ENCODE data around the gene CDKL2. TPM values are rescaled to one million over a fixed set of nuclear protein-coding genes. Genes with fewer than 3 reads are reported as not detected.

Gene CDKL2
- total and polyA plus RNA-seq, 2 of the 8 experiments (the other 6 are each of a cell fraction or from before 2014, with no cell fraction given) = 1.4 to 2.1 TPM

GRCh38 chr4:75596061-75596460 lies 34.3 kb downstream of the CDKL2 start:
- Histone ChIP-seq H3K4ac (replicated peaks; ENCODE audit: insufficient read length, low read depth, low read length) (no peak overlapping the region), H4K20me1 (replicated peaks in 1 of 2; ENCODE audit: control insufficient read depth in 1 of 2, insufficient read depth in 2 of 2, low read length in 2 of 2) (no peaks in the 10 kb centered on the region), H4K91ac (replicated peaks; ENCODE audit: insufficient read length, low read length) (no peak overlapping the region), H3K4me1 (replicated peaks in 1 of 4; ENCODE audit: control insufficient read depth in 3 of 4, insufficient read depth in 4 of 4, low read length in 3 of 4) (no peaks in the 10 kb centered on the region), H3K23me2 (ENCODE audit: low read depth, low read length) (no peaks in the 10 kb centered on the region), H2BK12ac (ENCODE audit: low read depth, low read length) (no peak overlapping the region), H3K9ac (replicated peaks in 1 of 4; ENCODE audit: extremely low read depth in 1 of 4, low read depth in 3 of 4, low read length in 3 of 4) (no peak overlapping the region), H2BK5ac (ENCODE audit: low read depth, low read length) (no peak overlapping the region), H4K8ac (ENCODE audit: extremely low read depth, insufficient read depth, low read length) (no peak overlapping the region), H3K4me3 (ENCODE audit: extremely low read depth in 1 of 4, insufficient read depth in 2 of 4, low read depth in 3 of 4, low read length in 4 of 4) (no peak overlapping the region), H3K36me3 (ENCODE audit: control insufficient read depth in 2 of 4, insufficient read depth in 4 of 4, low read length in 3 of 4) (no peaks in the 10 kb centered on the region), H3K79me1 (ENCODE audit: low read depth, low read length) (no peaks in the 10 kb centered on the region), H3K27ac (ENCODE audit: low read depth, low read length) (no peak overlapping the region), H4K5ac (ENCODE audit: insufficient read length, low read depth, low read length) (no peak overlapping the region), H2BK15ac (ENCODE audit: low read length) (no peak overlapping the region), H3K4me2 (ENCODE audit: insufficient read depth in 1 of 2, low read depth in 2 of 2, low read length in 2 of 2) (no peak overlapping the region), H3K9me3 (ENCODE audit: insufficient read depth in 2 of 2, low read depth in 1 of 2, low read length in 1 of 2) (no peaks in the 10 kb centered on the region), H2BK20ac (ENCODE audit: low read length) (no peak overlapping the region), H3K79me2 (ENCODE audit: control insufficient read depth in 1 of 2, insufficient read depth in 2 of 2, low read length in 2 of 2) (no peaks in the 10 kb centered on the region), H3K56ac (replicated peaks; ENCODE audit: insufficient read length, low read depth, low read length) (no peak overlapping the region), H2BK120ac (replicated peaks; ENCODE audit: low read depth, low read length) (no peak overlapping the region), H3K27me3 (replicated peaks in 1 of 4; ENCODE audit: control insufficient read depth in 3 of 4, extremely low read depth in 1 of 4, insufficient read depth in 3 of 4, low read length in 3 of 4) (no peaks in the 10 kb centered on the region), H3K14ac (ENCODE audit: insufficient read length) (no peak overlapping the region), H2AK5ac (ENCODE audit: low read depth, low read length) (no peak overlapping the region), H3K18ac (ENCODE audit: extremely low read depth, low read length) (no peak overlapping the region), H2AFZ (ENCODE audit: low read length) (no peak overlapping the region), H3K23ac (ENCODE audit: insufficient read length) (no peak overlapping the region)
- TF ChIP-seq PHF8 (conservative IDR thresholded peaks at IDR 0.05; ENCODE audit: low read depth, low read length) = no peak
- TF ChIP-seq JUND (IDR thresholded peaks at IDR 0.05; ENCODE audit: low read length) = no peak
- TF ChIP-seq GTF2F1 (IDR thresholded peaks at IDR 0.05; ENCODE audit: borderline replicate concordance, low read depth, low read length) = no peak
- no peak for TF ChIP-seq SIN3A (conservative IDR thresholded peaks at IDR 0.05 in 1 of 2, IDR thresholded peaks at IDR 0.05 in 1 of 2; ENCODE audit: low read depth in 1 of 2, low read length in 2 of 2)
- no peak for TF ChIP-seq SP1 (IDR thresholded peaks at IDR 0.05; ENCODE audit: low read depth, low read length)
- no peak for TF ChIP-seq CREB1 (IDR thresholded peaks at IDR 0.05)
- TF ChIP-seq TCF12 (IDR thresholded peaks at IDR 0.05; ENCODE audit: low read depth, low read length) = no peak
- no peak for TF ChIP-seq BACH1 (IDR thresholded peaks at IDR 0.05; ENCODE audit: low read length)
- TF ChIP-seq SP4 (IDR thresholded peaks at IDR 0.05; ENCODE audit: low read length) = no peak
- no peak for TF ChIP-seq TAF7 (optimal IDR thresholded peaks at IDR 0.05; ENCODE audit: borderline replicate concordance, low read depth, low read length)
- TF ChIP-seq SUZ12 (IDR thresholded peaks at IDR 0.05; ENCODE audit: low read length) = no peak
- TF ChIP-seq KDM5A (IDR thresholded peaks at IDR 0.05; ENCODE audit: low read length) = no peak
- no peak for TF ChIP-seq FOSL1 (IDR thresholded peaks at IDR 0.05; ENCODE audit: insufficient read depth, low read depth, low read length)
- no peak for TF ChIP-seq TEAD4 (IDR thresholded peaks at IDR 0.05; ENCODE audit: low read depth, low read length)
- WGBS, 2 experiments (ENCODE audit: extremely low coverage in 1 of 2, insufficient coverage in 1 of 2, insufficient read length in 1 of 2, insufficient replicate concordance in 2 of 2, low coverage in 1 of 2, low lambda C conversion rate in 2 of 2, missing lambda C conversion rate in 1 of 2) = 84% methylated on average over 3 of the region's 3 CpGs; no CpG with 5 or more reads in 1 of the 2 experiments
- ChIA-PET POLR2A (ENCODE audit: partially characterized antibody) (interaction anchor here (1.0 kb wide), 1 partner anchor 78 kb away, joined by 3 read pairs; the partner anchor contains the start of gene G3BP2), CTCF (ENCODE audit: partially characterized antibody) (interaction anchor here (1.4 kb wide), 1 partner anchor 40 kb away, joined by 3 read pairs; the partner anchor contains the start of gene ODAPH)
- FAIRE-seq (no peak), DNase-seq (ENCODE audit: low read depth in 1 of 2, low spot score in 2 of 2) (no peak)

Measured in H1 (cell line).